SK-N-SH treated with all-trans-retinoic acid at 6 μM for 48 hours (cell line): ENCODE results near the gene RPUSD3.
A peak's percentile ranks its signal among the peaks of the same experiment; 100 is the strongest.
"Not testable (repeated sequence)": the region's sequence is repeated elsewhere in the genome, so short reads cannot be mapped to it uniquely, and the experiment has no call there.

ENCODE experiments used
- ATAC-seq: fragments of 200-7000 bp; cut with Tn5 transposase; 3 replicates; pipeline ENCODE4 v1.9.1; 2020; ENCODE audit warnings: mild to moderate bottlenecking, moderate library complexity
- ARNTL ChIP-seq: fragments of 450-650 bp; formaldehyde crosslinking; IDR thresholded peaks from 2 replicates; pipeline ENCODE4 v1.5.0; 2020; ENCODE audit warnings: low read depth, mild to moderate bottlenecking, moderate library complexity, borderline replicate concordance
- BACH2 ChIP-seq: fragments of 250-450 bp; sonication (Bioruptor Pico); IDR thresholded peaks from 2 replicates; pipeline ENCODE4 v1.9.0; 2021; ENCODE audit warnings: mild to moderate bottlenecking, borderline replicate concordance
- CSDC2 ChIP-seq: fragments of 250-450 bp; sonication (Bioruptor Pico); IDR thresholded peaks from 2 replicates; pipeline ENCODE4 v1.5.0; 2020; ENCODE audit warnings: mild to moderate bottlenecking, moderate library complexity
- ESRRG ChIP-seq: fragments of 250-450 bp; sonication (Bioruptor Pico); IDR thresholded peaks from 2 replicates; pipeline ENCODE4 v1.6.1; 2021; ENCODE audit warnings: mild to moderate bottlenecking
- GLIS3 ChIP-seq: fragments of 250-450 bp; sonication (Bioruptor Pico); IDR thresholded peaks from 2 replicates; pipeline ENCODE4 v1.5.0; 2020; ENCODE audit warnings: mild to moderate bottlenecking, moderate library complexity
- ISL1 ChIP-seq: fragments of 250-450 bp; sonication (Bioruptor Pico); IDR thresholded peaks from 2 replicates; pipeline ENCODE4 v2.1.2; 2022; ENCODE audit warnings: mild to moderate bottlenecking, moderate library complexity
- OSR1 ChIP-seq: fragments of 250-450 bp; sonication (Bioruptor Pico); IDR thresholded peaks from 2 replicates; pipeline ENCODE4 v1.8.0; 2022; ENCODE audit warnings: moderate library complexity, mild to moderate bottlenecking, inconsistent platforms
- PPARA ChIP-seq: fragments of 250-450 bp; sonication (Bioruptor Pico); IDR thresholded peaks from 2 replicates; pipeline ENCODE4 v1.5.0; 2020; ENCODE audit warnings: mild to moderate bottlenecking, borderline replicate concordance
- RARB ChIP-seq: fragments of 250-450 bp; sonication (Bioruptor Pico); IDR thresholded peaks from 2 replicates; pipeline ENCODE4 v1.8.0; 2021; ENCODE audit warnings: mild to moderate bottlenecking, moderate library complexity
- SNAI2 ChIP-seq: fragments of 250-450 bp; sonication (Bioruptor Pico); IDR thresholded peaks from 2 replicates; pipeline ENCODE4 v1.5.0; 2020; ENCODE audit warnings: mild to moderate bottlenecking, moderate library complexity
- TCF4 ChIP-seq: fragments of 250-450 bp; sonication (Bioruptor Pico); IDR thresholded peaks from 2 replicates; pipeline ENCODE4 v1.8.0; 2021; ENCODE audit warnings: mild to moderate bottlenecking, moderate library complexity, borderline replicate concordance
- TOX ChIP-seq: fragments of 250-450 bp; sonication (Bioruptor Pico); IDR thresholded peaks from 2 replicates; pipeline ENCODE4 v1.8.0; 2021; ENCODE audit warnings: mild to moderate bottlenecking, moderate library complexity, borderline replicate concordance
- ZC3H10 ChIP-seq: fragments of 250-450 bp; sonication (Bioruptor Pico); IDR thresholded peaks from 2 replicates; pipeline ENCODE4 v1.5.1; 2021; ENCODE audit warnings: mild to moderate bottlenecking, moderate library complexity
- ZFP30 ChIP-seq: fragments of 450-650 bp; formaldehyde crosslinking; IDR thresholded peaks from 2 replicates; pipeline ENCODE4 v1.5.0; 2022; ENCODE audit warnings: mild to moderate bottlenecking, moderate library complexity
- ZNF565 ChIP-seq: fragments of 450-650 bp; formaldehyde crosslinking; conservative IDR thresholded peaks from 2 replicates; pipeline ENCODE4 v1.5.0; 2020; ENCODE audit warnings: low read depth, mild to moderate bottlenecking, moderate library complexity
- ZNF8 ChIP-seq: fragments of 450-650 bp; formaldehyde crosslinking; IDR thresholded peaks from 2 replicates; pipeline ENCODE4 v1.5.0; 2020; ENCODE audit warnings: mild to moderate bottlenecking, moderate library complexity
- TF ChIP-seq, protein P1 (sequence below): fragments of 250-450 bp; sonication (Bioruptor Pico); IDR thresholded peaks from 2 replicates; pipeline ENCODE4 v1.5.0; 2020; ENCODE audit warnings: mild to moderate bottlenecking, moderate library complexity
- TF ChIP-seq, protein P2 (sequence below): fragments of 250-450 bp; sonication (Bioruptor Pico); IDR thresholded peaks from 2 replicates; pipeline ENCODE4 v1.8.0; 2020; ENCODE audit warnings: mild to moderate bottlenecking, moderate library complexity, borderline replicate concordance
- TF ChIP-seq, protein P3 (sequence below): fragments of 250-450 bp; sonication (Bioruptor Pico); IDR thresholded peaks from 2 replicates; pipeline ENCODE4 v1.5.1; 2020; ENCODE audit warnings: low read depth, mild to moderate bottlenecking, moderate library complexity
- TF ChIP-seq, protein P4 (sequence below): fragments of 250-450 bp; sonication (Bioruptor Pico); IDR thresholded peaks from 2 replicates; pipeline ENCODE4 v1.8.0; 2021; ENCODE audit warnings: low read depth, mild to moderate bottlenecking, moderate library complexity, borderline replicate concordance

Gene RPUSD3

DNA sequence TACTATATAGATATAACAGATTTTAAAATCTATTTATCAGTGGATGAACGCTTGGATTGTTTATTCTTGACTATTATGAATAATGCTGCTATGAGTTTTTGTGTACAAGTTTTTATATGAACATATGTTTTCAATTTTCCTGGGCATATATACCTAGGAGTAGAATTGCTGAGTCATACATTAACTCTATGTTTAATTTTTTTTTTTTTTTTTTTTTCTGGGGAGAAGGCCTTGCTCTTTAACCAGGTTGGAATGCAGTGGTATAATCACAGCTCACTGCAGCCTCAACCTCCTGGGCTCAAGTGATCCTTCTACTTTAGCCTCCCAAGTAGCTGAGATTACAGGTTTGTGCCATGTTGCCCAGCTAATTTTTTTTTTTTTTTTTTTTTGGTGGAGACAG is 27.2 kb upstream of the RPUSD3 start:
- TF ChIP-seq GLIS3 (CRISPR knock-in tag) (no peak), BACH2 (peak; percentile 39; the same call in 1 of the 2 replicates)
- TF ChIP-seq, protein P1, sequence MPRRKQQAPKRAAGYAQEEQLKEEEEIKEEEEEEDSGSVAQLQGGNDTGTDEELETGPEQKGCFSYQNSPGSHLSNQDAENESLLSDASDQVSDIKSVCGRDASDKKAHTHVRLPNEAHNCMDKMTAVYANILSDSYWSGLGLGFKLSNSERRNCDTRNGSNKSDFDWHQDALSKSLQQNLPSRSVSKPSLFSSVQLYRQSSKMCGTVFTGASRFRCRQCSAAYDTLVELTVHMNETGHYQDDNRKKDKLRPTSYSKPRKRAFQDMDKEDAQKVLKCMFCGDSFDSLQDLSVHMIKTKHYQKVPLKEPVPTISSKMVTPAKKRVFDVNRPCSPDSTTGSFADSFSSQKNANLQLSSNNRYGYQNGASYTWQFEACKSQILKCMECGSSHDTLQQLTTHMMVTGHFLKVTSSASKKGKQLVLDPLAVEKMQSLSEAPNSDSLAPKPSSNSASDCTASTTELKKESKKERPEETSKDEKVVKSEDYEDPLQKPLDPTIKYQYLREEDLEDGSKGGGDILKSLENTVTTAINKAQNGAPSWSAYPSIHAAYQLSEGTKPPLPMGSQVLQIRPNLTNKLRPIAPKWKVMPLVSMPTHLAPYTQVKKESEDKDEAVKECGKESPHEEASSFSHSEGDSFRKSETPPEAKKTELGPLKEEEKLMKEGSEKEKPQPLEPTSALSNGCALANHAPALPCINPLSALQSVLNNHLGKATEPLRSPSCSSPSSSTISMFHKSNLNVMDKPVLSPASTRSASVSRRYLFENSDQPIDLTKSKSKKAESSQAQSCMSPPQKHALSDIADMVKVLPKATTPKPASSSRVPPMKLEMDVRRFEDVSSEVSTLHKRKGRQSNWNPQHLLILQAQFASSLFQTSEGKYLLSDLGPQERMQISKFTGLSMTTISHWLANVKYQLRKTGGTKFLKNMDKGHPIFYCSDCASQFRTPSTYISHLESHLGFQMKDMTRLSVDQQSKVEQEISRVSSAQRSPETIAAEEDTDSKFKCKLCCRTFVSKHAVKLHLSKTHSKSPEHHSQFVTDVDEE, result no peak
- peak; percentile 88 for ATAC-seq

DNA sequence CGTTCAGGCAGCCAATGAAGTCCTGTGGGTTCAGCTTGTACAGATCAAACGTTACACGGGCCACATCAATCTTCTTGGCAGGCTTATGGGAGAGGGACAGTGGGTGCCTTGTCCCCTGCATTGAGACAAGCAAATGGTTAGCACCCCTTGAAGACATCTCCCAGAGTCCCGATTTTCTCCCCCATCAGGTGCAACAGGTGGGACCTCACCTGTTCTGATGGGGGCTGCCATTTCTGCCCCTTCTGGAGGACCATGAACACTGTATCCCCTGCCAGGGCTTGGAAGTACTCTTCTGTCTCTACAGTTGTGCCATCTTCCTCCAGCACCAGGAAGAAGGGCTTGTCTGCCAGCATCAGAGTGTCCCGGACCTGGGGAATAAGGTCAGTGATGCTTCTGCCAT is 26.1 kb upstream of the RPUSD3 start:
- TF ChIP-seq CSDC2 (CRISPR knock-in tag), result no peak
- TF ChIP-seq ZC3H10 (CRISPR knock-in tag), result no peak
- no peak for TF ChIP-seq TCF4
- TF ChIP-seq, protein P2, sequence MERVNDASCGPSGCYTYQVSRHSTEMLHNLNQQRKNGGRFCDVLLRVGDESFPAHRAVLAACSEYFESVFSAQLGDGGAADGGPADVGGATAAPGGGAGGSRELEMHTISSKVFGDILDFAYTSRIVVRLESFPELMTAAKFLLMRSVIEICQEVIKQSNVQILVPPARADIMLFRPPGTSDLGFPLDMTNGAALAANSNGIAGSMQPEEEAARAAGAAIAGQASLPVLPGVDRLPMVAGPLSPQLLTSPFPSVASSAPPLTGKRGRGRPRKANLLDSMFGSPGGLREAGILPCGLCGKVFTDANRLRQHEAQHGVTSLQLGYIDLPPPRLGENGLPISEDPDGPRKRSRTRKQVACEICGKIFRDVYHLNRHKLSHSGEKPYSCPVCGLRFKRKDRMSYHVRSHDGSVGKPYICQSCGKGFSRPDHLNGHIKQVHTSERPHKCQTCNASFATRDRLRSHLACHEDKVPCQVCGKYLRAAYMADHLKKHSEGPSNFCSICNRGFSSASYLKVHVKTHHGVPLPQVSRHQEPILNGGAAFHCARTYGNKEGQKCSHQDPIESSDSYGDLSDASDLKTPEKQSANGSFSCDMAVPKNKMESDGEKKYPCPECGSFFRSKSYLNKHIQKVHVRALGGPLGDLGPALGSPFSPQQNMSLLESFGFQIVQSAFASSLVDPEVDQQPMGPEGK, result no peak
- TF ChIP-seq, protein P3, sequence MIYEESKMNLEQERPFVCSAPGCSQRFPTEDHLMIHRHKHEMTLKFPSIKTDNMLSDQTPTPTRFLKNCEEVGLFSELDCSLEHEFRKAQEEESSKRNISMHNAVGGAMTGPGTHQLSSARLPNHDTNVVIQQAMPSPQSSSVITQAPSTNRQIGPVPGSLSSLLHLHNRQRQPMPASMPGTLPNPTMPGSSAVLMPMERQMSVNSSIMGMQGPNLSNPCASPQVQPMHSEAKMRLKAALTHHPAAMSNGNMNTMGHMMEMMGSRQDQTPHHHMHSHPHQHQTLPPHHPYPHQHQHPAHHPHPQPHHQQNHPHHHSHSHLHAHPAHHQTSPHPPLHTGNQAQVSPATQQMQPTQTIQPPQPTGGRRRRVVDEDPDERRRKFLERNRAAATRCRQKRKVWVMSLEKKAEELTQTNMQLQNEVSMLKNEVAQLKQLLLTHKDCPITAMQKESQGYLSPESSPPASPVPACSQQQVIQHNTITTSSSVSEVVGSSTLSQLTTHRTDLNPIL, result no peak
- no peak for TF ChIP-seq OSR1 (CRISPR knock-in tag)
- TF ChIP-seq SNAI2 (CRISPR knock-in tag), result no peak
- no peak for TF ChIP-seq RARB
- no peak for TF ChIP-seq ZNF565
- no peak for TF ChIP-seq ESRRG (CRISPR knock-in tag)
- TF ChIP-seq ARNTL (CRISPR knock-in tag), result no peak
- TF ChIP-seq PPARA (CRISPR knock-in tag), result no peak
- TF ChIP-seq TOX (CRISPR knock-in tag), result no peak
- no peak for TF ChIP-seq ZNF8
- no peak for TF ChIP-seq ZFP30
- TF ChIP-seq, protein P4, sequence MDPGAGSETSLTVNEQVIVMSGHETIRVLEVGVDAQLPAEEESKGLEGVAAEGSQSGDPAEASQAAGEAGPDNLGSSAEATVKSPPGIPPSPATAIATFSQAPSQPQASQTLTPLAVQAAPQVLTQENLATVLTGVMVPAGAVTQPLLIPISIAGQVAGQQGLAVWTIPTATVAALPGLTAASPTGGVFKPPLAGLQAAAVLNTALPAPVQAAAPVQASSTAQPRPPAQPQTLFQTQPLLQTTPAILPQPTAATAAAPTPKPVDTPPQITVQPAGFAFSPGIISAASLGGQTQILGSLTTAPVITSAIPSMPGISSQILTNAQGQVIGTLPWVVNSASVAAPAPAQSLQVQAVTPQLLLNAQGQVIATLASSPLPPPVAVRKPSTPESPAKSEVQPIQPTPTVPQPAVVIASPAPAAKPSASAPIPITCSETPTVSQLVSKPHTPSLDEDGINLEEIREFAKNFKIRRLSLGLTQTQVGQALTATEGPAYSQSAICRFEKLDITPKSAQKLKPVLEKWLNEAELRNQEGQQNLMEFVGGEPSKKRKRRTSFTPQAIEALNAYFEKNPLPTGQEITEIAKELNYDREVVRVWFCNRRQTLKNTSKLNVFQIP (CRISPR knock-in tag), result no peak
- no peak for TF ChIP-seq BACH2
- TF ChIP-seq, all 23 proteins: peak for 0
- no peak for ATAC-seq

DNA sequence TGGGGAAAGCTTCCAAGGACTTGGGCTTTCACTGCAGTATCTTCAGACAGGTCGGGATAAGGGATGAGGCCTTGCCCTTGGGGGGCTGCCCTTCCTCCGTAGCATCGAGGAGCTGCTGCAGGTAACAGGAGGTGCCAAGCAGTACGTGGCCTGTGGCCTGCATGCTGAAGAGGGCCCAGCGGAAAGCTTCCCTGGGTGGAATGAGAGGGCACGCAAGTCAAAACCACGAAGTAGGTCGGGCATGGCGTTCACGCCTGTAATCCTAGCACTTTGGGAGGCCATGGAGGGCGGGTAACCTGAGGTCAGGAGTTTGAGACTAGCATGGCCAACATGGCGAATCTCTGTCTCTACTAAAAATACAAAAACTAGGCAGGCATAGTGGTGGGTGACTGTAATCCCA is 23.3 kb upstream of the RPUSD3 start:
- TF ChIP-seq ZFP30, result no peak
- TF ChIP-seq ISL1 (CRISPR knock-in tag), result no peak
- no peak for TF ChIP-seq ESRRG (CRISPR knock-in tag)
- TF ChIP-seq BACH2, result no peak
- no peak for ATAC-seq

DNA sequence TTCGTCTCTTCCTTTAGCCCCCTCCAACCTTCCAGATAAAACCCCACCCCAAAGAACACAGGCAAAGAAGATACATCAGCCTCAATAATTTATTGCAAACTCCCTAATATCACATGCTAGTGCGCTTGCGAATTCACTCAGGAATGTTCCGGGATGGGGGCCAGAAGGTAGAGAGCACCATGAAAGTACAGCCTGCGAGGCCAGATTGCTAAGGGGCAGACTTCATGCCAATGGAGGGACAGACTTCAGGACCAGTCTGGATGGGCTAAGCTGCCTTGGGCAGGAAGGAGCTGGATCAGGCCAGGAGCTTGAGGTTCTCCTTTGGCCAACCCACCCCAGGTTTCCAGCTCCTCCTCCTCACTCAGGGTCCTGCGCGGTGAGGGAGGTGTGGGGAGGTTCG is 22.8 kb upstream of the RPUSD3 start:
- no peak for ATAC-seq
- TF ChIP-seq TOX (CRISPR knock-in tag), result no peak
- no peak for TF ChIP-seq ESRRG (CRISPR knock-in tag)
- no peak for TF ChIP-seq PPARA (CRISPR knock-in tag)

DNA sequence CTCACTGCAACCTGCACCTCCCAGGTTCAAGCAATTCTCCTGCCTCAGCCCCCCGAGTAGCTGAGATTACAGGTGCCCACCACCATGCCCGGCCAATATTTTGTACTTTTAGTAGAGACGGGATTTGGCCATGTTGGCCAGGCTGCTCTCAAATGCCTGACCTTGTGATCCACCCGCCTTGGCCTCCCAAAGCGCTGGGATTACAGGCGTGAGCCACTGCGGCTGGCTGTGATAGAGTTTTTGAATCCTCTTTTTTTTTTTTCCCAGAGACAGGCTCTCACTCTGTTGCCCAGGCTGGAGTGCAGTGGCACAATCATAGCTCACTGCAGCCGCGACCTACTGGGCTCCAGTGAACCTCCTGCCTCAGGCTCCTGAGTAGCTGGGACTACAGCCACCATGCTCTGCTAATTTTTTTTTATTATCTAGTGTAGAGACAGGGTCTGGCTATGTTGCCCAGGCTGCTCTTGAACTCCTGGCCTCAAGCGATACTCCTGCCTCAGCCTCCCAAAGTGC is 21.4 kb upstream of the RPUSD3 start:
- ATAC-seq, result not testable (repeated sequence)
